GM13976 (cell line): ENCODE data around the gene IL37.

ENCODE experiments used
- DNase-seq: peaks from one replicate; pipeline ENCODE4 v3.0.0; 2012; ENCODE audit warnings: low spot score
- CTCF ChIP-seq: IDR thresholded peaks from 2 replicates; pipeline ENCODE4 v1.5.1; 2012; ENCODE audit warnings: borderline replicate concordance, mild to moderate bottlenecking; ENCODE audit not compliant: insufficient read depth; ENCODE audit errors: extremely low read depth, missing control alignments, control extremely low read depth
- in situ Hi-C: fragments of 300-500 bp; cut with MboI; formaldehyde crosslinking; loops from one replicate; pipeline ENCODE4 v1.12.0; 2022; ENCODE audit warnings: low sequenced_read_pairs, mixed read lengths, inconsistent platforms; ENCODE audit not compliant: unreplicated experiment

The IL37 gene

DNA sequence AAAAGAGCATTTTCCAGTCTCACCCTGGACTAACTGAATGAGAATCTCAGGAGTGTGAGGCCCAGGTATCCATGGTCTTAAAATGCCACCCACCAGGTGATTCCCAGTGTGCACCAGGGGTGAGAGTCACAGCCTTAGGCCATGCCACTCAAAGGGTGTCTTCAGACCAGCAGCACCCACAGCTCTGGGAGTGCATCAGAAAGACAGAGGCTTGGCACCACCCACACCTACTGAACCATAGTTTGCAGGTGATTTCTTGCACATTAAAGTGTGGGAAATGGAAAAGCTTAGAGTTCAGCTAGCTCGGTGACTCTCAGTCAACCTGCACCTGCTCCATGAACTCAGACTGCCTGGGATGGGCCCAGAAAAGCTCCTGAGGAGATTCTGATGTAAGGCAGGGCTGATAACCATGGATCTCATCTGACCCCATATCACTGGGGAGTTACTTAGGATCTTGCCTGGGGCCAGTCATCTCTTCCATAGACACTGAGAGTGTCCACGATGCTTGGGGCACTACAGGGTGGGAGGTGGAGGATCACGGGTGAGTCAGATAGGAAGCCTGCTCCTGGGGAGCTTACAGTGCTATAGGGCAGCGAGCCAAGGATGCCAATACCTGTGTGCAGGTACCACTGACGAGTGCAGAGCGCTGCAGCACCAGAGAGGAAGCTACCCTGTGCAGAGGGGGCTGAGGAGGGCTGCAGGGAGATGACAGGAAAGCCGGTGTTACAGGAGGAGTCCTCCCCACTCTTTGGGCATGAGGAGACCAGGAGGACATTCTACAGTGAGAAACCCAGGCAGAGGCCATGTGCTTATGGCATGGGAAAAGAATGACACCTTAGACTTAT is 4.6 kb downstream of the IL37 start:
- no peak for TF ChIP-seq CTCF
- in situ Hi-C loops = no loop called here
- DNase-seq = no peak

DNA sequence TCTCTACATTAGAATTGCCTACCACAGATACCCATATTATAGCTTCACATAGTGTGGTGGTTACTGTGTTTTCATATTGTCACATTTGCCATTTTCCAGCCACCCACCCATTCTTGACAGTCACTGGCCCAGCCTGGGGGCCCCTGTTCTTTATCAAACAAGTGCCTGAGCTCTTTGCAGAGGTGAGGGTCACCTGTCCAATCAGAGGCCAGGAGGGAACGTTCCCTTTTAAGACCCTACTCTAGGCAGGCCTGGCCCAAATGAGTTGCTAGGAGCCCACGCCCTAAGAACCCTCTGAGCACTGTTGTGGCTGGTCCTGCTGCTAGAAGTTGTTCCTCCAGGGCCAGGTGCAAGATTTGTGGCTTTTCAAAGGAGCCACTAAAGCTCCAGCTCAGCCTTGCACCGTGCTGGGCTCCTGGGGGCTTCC is 5.2 kb downstream of the IL37 start:
- TF ChIP-seq CTCF = no peak
- no peak for DNase-seq
- in situ Hi-C loops = no loop called here

GRCh38 chr2:112916625-112917247 is 5.8 kb downstream of the IL37 start:
- in situ Hi-C loops = no loop called here
- DNase-seq = peak; percentile 47
- TF ChIP-seq CTCF = no peak

- no peak for TF ChIP-seq CTCF
- in situ Hi-C loops = no loop called here
- no peak for DNase-seq
Measured at GRCh38 chr2:112917856-112918255, 6.9 kb downstream of the IL37 start.

DNA sequence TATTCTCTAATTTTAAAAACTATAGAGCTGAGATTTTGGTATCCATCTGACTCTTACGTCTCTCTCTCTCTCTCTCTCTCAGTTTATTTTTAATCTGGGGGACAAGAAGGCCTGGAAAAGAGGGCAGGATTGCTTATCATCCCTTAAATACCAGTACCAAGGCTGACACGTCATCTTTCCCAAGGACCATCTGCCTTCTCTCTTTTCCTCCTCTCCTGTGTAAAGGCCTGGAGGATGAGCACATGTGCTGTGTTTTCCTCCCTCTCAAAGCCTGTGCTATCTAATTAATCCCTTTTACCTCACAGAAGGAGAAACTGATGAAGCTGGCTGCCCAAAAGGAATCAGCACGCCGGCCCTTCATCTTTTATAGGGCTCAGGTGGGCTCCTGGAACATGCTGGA is 7.3 kb downstream of the IL37 start:
- no peak for DNase-seq
- in situ Hi-C loops = no loop called here
- no peak for TF ChIP-seq CTCF

GRCh38 chr2:112919086-112919485 is 8.1 kb downstream of the IL37 start:
- no peak for DNase-seq
- no peak for TF ChIP-seq CTCF
- in situ Hi-C loops = no loop called here
